HCEC 1CT (cell line): ENCODE data around the gene EIPR1.
"Not testable (repeated sequence)": the region's sequence is repeated elsewhere in the genome, so short reads cannot be mapped to it uniquely, and the experiment has no call there.

Source experiments
- DNase-seq: peaks from one replicate; pipeline ENCODE4 v3.0.0-alpha.2; 2017

Gene EIPR1

DNA sequence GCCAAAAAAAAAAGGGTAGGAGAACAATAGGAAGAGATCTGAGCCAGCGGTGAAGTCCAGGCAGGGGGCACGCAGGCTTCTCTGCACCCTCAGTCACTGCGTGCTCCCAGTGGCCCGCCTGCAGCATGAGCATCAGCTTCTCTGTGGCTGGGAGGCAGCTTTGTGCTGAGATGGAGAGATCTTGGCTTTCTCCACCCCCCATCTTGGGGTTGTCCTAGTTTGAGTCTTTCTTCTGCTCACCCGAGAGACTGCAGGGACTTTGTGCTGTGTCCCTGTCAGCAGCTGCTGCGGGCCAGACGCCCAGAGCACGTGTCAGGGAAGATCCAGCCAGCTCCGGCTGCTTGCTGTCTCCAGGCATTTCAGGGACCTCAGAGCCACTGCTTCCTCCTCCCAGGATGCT is 22.2 kb upstream of the EIPR1 start:
- DNase-seq, result no peak

DNA sequence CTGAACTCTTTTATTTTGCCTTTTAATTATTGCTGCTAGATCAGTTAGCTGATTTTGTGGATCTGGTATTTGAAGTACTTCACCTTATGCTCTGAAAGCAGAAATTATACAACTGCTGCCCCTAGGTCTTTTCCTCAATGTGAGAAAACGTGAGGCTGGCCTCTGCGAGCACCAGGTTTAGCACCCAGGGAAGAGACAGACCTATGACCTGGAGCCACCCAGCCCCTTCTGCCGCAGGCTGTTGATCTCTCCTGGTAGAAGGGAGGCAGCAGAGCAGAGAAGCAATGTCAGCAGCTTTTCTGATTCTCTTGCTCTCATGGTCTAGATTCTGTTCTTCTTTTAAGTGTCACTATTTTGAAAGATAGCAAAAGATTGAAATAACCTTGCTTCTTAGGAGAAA is 21.8 kb upstream of the EIPR1 start:
- DNase-seq, result no peak

DNA sequence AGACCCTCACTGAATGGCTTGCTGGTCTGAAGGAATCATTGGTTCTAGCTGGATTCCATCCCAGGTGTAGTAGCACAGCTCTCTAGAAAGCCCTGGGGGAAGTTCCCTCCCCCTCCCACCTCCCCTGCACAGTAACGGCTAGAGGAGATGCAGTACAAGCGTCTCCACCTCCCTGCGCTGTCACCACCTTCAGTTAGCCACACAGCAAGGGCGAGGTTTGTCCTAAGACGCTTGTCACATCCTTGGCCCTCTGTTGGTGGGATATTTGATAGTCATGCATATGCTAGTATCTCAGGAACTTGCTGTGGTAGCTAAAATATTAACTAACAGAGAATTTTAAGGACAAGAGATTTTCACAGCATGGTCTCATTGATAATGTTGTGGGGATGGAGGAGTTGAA is 21.2 kb upstream of the EIPR1 start:
- no peak for DNase-seq

DNA sequence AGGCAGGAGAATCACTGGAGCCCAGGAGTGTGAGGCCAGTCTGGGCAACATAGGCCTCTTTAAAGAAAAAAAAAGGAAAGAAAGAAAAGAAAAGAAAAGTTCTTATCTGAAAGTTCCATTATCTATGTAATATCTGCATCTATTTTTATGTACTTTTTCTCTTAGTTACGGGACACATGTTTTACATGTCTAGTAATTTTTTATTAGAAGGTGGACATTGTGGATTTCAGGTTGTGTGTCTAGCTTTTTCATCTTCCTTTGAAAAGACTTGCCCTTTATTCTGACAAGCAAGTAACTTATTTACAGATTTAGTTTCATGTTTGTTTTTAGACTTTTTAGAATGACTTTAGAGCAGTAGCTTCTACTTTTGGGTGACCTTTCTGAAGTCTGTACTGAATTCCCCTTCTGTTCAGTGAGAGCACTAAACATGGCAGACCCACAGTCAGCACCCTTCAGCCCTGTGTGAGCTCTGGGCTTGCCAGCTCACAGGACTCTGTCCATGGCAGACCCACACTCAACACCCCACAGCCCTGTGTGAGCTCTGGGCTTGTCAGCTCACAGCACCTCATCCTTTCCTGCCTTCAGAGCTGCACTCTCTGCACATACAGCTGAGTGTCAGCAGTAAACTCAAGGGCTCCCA is 19.4 kb upstream of the EIPR1 start:
- no peak for DNase-seq

DNA sequence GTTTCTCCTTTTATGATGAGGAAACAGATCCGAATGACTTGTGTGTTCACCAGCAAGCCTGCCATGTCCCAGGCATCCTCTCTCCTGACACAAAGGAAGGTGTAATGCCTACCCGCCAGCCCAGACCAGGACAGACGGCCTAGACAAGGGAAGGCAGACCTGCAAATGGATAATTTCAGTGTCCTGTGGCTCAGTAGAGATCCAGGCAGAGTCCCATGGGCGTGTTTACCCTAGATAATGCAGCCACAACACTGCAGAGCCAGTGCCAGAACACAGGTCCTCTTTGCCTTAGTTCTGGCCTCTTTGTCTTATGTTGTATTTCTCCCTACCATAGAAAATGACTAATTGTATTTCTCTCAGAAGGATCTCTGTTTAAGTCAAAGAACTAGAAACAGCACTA is 14.6 kb upstream of the EIPR1 start:
- no peak for DNase-seq

DNA sequence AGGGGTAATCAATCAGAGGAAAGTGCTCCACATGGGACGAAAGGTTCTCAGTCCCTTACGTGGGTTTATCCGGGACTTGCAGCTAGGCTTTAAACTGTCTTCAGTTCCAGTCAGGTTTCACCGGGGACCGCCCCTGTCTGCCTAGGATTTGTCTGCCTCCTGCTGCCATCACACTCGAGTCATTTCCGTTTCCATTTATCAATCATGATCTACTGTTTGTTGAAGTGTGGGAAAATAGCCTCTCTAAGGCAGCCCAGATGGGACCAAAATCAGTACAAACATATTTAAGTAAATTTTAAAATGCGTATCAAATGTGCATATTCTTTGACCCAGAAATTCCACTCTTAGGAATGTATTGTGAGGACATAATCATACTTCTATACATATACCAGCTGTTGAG is 12.4 kb upstream of the EIPR1 start:
- DNase-seq, result no peak

DNA sequence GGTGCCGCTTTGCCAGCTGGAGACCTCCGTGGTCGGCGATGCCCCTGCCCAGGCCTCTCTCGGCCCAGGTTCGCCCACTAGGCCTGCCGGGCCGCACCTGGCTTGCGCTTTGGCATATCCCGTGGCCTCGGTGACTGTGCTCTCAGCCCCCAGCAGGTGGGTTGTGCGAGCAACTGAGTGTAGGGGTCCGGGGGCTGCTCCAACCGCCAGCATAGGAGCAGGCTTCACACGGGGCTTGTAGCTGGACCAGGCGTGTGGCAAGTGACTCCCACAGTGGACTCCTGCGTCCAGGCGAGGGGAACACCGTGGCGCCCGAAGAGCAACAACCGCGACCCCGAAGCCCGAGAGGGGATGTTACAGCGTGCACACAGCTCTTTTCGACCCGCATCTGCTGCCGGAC is 11.6 kb upstream of the EIPR1 start:
- DNase-seq, result no peak

DNA sequence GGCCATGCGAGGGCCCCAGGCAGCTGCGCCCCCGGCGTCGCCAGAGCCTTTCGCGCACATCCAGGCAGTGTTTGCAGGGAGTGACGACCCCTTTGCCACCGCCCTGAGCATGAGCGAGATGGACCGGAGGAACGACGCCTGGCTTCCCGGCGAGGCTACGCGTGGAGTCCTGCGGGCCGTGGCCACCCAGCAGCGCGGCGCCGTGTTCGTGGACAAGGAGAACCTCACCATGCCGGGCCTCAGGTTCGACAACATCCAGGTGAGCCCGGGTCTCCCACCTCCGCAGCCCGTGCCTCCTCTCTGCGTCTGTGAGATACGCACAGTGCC is 10.8 kb upstream of the EIPR1 start:
- DNase-seq, result no peak

DNA sequence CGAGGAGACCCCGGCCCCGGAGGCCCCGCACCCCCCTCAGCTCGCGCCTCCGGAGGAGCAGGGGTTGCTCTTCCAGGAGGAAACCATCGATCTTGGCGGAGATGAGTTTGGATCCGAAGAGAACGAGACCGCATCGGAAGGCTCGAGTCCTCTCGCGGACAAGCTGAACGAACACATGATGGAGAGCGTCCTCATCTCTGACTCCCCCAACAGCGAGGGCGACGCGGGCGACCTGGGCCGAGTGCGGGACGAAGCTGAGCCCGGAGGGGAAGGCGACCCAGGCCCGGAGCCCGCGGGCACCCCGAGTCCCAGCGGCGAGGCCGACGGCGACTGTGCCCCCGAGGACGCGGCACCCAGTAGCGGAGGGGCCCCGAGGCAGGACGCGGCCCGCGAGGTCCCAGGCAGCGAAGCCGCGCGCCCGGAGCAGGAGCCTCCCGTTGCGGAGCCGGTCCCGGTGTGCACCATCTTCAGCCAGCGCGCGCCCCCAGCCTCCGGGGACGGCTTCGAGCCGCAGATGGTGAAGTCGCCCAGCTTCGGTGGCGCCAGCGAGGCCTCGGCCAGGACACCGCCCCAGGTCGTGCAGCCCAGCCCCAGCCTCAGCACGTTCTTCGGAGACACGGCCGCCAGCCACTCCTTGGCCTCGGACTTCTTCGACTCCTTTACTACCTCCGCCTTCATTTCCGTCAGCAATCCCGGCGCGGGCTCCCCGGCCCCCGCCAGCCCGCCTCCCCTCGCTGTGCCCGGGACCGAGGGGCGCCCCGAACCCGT is 10.2 kb upstream of the EIPR1 start:
- DNase-seq, result no peak

DNA sequence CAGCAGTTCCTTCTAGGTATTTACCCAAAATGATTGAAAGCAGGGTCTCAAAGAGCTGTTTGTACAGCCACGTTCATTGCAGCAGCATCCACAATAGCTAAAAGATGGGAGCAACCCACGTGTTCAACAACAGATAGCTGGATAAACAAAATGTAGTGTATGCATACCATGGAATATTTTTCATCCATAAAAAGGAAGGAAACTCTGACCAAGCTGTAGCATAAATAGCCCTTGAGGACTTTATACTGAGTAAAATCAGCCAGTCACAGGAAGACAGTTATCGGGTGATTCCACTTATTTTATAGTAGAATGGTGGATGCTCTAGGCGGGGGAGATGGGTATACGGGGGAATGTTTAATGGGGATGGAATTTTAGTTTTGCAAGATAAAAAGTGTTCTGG is 9.4 kb upstream of the EIPR1 start:
- no peak for DNase-seq

DNA sequence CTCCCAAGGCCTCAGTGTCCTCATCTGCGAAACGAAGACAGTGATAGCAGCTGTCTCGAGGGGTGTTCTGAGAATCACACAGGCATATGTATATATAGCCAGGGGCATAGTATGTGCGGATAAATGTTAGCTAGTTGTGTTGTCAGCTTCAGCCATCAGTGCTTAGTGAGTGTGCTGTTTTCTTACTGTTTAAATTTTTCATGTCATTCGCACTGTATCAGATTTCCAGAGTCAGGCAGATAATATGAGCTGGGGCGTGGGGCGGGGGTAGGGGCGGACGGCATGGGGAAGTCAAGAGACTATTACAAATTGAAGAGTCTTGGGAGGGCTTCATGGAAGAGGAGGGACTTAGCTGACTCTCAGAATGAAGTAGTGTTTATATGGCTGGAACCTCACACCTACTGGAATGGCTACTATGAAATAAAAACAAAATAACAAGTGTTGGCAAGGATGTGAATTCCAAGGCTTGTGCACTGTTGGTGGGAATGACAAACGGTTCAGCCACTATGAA is 8.9 kb upstream of the EIPR1 start:
- no peak for DNase-seq

DNA sequence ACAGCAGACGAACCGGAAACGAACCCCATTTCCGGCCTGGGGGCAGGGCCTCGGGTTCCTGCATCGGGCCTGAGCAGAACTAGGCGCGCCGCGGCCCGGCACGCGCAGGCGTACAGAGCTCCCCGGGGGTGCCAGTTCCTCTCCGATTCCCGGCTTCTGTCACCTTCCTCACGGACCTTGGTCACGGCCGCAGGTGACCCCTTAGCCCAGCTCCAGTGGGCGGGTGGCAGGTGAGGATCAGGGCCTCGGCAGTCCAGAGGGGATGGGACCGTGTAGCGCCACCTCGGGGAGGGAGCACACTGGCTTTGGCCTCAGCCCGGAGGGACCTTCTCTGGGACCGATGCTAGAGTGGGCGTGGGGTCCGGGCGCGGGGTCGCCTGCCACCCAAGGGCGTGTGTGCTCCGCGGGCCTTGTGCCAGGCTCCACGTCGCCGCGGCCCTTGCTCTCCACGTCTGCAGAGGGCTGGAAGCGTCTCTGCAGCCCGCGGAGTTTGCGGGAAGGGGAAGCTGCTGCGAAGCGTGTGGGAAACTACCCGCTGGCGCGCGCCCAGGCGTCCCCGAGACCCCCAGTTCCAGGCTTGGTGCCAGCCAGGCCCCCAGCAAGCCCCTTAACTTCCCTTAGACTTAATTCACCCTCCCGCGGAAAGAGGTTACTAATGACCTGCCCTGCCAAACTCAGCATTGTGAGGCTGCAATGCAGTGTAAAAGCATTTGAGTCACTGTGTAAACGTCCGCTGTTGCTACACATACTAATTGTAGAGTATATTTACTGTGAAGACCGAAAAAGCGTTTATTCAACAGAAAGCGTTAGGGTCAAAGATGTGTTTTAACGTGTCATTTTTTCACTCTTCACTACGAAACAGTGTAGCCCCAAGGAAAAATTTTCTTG is 2.3 kb upstream of the EIPR1 start, which contains the start of gene TRAPPC12:
Gene TRAPPC12 (plus strand): TSS at position 48 of the 888 bp plus-strand sequence. CDS start 7,930 bp downstream, outside the sequence.
- peak; percentile 84 for DNase-seq

DNA sequence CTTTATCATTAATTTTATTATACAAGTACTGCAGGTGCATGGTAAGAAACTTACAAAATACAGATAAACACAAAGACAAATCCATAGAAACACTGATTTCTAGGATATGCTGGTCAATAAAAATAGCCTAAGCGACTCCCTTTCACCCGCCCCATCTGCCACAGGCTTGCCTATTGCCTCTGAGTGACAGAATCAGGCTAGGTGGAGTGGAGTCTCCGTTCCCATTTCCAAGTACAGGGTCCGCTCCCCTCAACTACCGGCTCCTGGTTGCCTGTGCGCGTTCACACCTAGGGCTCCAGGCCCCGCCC is 1.7 kb upstream of the EIPR1 start:
- no peak for DNase-seq

DNA sequence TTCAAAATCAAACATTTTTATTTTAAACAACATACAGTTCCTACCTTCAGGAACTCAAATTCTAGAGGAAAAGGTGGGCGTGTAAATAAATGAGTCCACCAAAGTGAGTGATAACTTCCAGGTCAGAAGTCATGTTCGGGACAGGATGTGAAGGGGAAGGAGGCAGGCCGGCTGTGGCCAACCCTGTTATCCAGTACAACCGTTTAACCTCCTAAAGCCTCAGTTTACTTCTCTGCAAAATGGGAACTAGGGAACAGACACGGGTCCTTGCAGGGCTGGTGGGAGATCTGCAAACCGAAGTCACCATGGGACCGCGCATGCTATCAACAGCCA is 373 bp downstream of the EIPR1 start:
- DNase-seq, result peak; percentile 57

DNA sequence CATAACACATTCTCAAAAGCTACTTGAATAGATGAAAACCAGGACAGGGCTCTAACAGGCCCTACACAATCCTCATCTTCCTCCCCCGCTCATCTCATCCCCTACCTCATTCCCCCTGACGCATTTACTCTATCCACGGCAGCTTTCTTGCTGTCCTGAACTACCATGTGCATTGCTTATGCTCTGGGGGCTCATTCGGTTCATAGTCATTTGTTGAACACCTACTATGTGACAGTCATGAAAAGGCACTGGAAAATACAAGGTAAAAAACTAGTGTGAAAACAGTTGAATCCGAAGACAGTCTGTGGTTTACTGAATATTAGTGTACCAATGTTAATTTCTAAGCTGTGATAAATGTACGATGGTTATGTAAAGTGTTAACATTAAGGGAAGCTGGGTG is 797 bp downstream of the EIPR1 start:
- no peak for DNase-seq

DNA sequence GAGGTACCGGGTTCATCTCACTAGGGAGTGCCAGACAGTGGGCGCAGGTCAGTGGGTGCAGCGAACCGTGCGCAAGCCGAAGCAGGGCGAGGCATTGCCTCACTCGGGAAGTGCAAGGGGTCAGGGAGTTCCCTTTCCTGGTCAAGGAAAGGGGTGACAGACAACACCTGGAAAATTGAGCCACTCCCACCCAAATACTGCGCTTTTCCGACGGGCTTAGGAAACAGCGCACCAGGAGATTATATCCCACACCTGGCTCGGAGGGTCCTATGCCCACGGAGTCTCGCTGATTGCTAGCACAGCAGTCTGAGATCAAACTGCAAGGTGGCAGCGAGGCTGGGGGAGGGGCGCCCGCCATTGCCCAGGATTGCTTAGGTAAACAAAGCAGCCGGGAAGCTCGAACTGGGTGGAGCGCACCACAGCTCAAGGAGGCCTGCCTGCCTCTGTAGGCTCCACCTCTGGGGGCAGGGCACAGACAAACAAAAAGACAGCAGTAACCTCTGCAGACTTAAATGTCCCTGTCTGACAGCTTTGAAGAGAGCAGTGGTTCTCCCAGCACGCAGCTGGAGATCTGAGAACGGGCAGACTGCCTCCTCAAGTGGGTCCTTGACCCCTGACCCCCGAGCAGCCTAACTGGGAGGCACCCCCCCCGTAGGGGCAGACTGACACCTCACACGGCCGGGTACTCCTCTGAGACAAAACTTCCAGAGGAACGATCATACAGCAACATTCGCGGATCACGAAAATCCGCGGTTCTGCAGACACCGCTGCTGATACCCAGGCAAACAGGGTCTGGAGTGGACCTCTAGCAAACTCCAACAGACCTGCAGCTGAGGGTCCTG is 8.1 kb downstream of the EIPR1 start:
- not testable (repeated sequence) for DNase-seq

DNA sequence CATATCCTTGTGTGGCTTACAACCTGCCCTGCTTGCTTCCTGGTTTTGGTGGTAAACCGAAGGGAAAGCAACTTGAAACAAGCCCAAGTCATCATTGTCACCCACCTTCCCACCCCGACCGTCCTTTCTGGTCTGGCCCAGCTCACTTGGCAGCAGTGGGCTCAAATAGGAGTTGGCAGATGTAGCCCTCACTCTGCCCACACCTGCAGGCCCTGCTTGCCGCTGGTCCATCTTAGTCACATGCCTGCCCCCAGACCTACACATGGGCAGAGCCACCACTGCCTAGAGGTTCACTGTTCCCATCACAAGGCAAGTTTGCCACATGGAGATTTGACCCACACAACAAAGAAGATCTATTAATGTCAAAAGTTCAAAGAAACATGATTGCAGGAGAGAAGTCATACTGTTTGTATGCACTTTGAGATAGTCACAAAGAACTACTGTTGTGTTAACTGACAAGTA is 9.3 kb downstream of the EIPR1 start:
- DNase-seq, result no peak

DNA sequence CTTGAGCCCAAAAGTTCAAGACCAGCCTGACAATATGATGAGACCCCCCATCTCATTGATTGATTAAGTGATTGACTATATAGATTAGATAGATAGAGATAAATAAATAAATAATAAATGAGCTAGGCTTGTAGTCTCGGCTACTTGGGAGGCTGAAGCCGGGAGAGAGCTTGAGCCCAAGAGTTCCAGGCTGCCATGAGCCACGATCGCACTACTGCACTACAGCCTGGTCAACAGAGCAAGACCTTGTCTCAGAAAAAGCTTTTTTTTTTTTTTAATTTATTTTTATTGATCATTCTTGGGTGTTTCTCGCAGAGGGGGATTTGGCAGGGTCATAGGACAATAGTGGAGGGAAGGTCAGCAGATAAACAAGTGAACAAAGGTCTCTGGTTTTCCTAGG is 12.4 kb downstream of the EIPR1 start:
- DNase-seq, result no peak

DNA sequence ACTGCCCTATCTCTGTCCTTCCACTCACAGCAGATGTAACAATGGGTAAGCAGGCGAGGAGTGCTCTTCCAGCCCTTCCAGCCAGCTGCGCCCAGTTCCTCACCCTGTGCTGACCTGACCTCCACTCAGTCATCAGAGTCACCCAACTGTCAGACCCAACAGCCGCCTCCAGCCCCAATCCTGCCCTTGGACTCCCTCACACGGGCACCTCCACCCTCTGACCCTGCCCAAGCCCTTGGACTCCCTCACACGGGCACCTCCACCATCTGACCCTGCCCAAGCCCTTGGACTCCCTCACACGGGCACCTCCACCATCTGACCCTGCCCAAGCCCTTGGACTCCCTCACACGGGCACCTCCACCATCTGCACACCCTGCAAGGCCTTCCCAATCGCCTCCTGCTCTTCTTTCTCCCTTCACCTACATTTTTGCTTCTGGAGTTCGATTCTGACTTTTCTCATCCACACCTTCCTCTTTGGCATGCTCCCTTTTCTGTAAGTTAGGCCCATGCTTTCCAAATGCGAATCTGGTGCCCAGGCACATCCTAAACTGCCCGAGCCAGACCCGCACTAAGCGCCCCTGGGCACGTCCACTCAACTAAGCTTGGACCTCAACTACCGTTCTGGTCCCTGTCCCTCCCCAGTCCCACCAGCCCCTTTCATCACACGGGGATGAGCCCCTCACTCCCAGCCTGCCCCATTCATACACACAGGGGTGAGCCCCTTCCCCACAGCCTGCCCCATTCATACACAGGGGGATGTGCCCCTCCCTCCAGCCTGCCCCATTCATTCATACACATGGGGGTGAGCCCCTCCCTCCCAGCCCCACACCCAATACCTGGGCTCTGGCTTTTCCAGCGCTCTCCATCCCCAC is 15.9 kb downstream of the EIPR1 start:
- no peak for DNase-seq

DNA sequence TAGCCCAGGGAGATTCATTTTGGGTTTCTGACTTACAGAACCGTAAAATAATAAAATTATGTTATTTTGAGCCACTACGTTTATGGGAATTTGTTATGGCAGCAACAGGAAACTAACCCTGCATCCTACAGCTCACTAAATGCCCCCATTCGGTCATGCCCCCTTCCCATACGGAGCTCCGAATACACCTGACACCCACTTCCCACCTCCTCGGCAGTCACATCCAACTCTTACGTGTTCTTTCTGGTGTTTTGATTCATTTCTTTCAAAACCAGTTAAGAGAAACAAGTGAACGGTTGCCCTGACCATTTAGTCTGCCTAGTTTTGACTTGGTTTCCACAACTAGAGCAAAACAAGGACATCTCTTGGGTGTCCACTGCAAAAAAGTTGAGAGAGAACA is 19.7 kb downstream of the EIPR1 start:
- DNase-seq, result no peak

DNA sequence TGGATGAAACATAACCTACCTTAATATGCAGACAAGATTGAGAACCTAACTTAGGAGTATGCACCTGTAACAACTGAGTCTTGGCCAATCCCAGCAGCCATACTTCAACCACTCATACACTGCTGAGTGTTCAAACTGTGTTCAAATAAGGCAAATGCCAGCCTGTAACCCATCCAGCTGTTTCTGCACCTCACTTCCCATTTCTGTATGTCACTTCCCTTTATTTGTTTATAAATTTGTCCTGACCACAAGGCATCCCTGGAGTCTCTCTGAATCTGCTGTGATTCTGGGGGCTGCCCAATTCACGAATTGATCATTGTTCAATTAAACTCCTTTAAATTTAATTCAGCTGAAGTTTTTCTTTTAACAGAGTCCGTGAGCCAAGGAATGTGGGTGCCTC is 20.2 kb downstream of the EIPR1 start:
- not testable (repeated sequence) for DNase-seq

DNA sequence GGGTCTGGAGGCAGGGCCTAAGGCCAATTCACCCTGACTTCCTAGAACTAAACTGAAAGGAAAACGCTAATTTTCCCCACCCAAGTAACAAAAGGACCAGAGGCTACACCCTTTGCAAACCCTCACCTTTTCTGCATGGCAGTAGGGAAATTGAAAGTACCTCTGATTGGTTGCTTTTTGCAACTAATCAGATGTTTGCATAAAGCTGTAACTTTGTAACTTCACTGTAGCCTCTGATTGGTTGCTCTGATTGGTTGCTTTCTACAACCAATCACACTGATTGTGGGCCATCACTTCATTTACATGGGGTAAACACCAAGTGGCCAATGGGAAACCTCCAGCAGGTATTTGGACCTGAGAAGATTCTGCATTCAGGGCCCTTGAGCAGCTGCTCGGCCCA is 20.8 kb downstream of the EIPR1 start:
- DNase-seq, result no peak
